ENCODE data around the gene CADM2. TPM values are rescaled to one million over a fixed set of nuclear protein-coding genes. Genes with fewer than 3 reads are reported as not detected.

CADM2 gene
- total RNA-seq, 1 donor from 2014 or later: 4.4 TPM

DNA sequence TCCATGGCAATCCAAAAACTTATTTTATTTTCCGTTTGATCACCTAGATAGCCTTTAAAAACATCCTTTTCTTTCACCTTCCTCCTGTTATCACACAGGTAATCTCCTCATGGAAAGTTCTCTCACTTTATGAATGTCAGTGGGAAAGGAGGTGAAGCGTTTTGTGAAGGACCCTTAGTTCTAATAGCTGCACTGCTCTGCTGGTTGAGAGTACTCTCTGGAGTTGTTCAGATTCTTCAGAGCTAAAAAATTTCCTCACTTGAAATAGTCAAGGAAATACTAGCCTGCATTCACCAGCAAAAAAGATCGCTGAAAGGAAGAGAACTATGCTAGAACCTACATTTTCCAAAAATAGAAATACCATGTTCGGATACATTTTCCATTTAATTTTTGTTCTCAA is 1097.2 kb downstream of the CADM2 start:
- peaks cover 14% of the 10 kb centered on the region for H3K4me1 Mint-ChIP-seq (ENCODE audit: low read depth)
- no peaks in the 10 kb centered on the region for H3K9me3 Mint-ChIP-seq (ENCODE audit: low read depth)
- no peak overlapping the region for H3K4me3 Mint-ChIP-seq (ENCODE audit: low read depth)
- H3K27me3 Mint-ChIP-seq: no peaks in the 10 kb centered on the region
- DNase-seq (ENCODE audit: low spot score, unreplicated experiment): no peak
- H3K36me3 Mint-ChIP-seq (ENCODE audit: insufficient read depth): no peaks in the 10 kb centered on the region
- no peak overlapping the region for H3K27ac Mint-ChIP-seq
- no peak for TF ChIP-seq CTCF (IDR thresholded peaks at IDR 0.05; ENCODE audit: unreplicated experiment)

GRCh38 chr3:86056962-86057361 is 1098.2 kb downstream of the CADM2 start:
- Mint-ChIP-seq H3K4me1 (ENCODE audit: low read depth) (peaks cover 10% of the 10 kb centered on the region), H3K27ac (no peak overlapping the region), H3K9me3 (ENCODE audit: low read depth) (no peaks in the 10 kb centered on the region), H3K27me3 (no peaks in the 10 kb centered on the region), H3K36me3 (ENCODE audit: insufficient read depth) (no peaks in the 10 kb centered on the region), H3K4me3 (ENCODE audit: low read depth) (no peak overlapping the region)
- DNase-seq (ENCODE audit: low spot score, unreplicated experiment): no peak
- TF ChIP-seq CTCF (IDR thresholded peaks at IDR 0.05; ENCODE audit: unreplicated experiment): no peak

DNA sequence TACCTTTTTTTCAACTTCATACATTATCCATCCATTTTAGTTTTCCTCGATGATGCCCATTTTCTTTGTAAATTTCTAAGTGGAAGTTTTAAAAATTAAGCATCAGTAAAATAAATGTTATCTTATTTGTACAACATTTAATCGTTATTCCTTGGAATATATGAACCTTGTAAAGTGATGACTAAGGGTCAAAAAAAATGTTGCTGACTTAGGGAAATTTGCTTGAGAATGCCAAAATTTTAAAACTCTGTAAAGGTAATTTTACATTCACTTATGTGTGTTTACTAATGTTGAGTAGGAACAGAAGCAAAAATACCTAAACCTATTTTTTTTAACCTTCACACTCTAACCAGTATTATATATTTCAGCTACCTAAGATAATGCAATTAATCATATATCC is 1115.0 kb downstream of the CADM2 start:
- TF ChIP-seq CTCF (IDR thresholded peaks at IDR 0.05; ENCODE audit: unreplicated experiment): no peak
- Mint-ChIP-seq H3K27me3 (no peaks in the 10 kb centered on the region), H3K4me1 (ENCODE audit: low read depth) (no peaks in the 10 kb centered on the region), H3K9me3 (ENCODE audit: low read depth) (no peaks in the 10 kb centered on the region), H3K27ac (no peak overlapping the region), H3K4me3 (ENCODE audit: low read depth) (no peak overlapping the region), H3K36me3 (ENCODE audit: insufficient read depth) (no peaks in the 10 kb centered on the region)
- DNase-seq (ENCODE audit: low spot score, unreplicated experiment): no peak

DNA sequence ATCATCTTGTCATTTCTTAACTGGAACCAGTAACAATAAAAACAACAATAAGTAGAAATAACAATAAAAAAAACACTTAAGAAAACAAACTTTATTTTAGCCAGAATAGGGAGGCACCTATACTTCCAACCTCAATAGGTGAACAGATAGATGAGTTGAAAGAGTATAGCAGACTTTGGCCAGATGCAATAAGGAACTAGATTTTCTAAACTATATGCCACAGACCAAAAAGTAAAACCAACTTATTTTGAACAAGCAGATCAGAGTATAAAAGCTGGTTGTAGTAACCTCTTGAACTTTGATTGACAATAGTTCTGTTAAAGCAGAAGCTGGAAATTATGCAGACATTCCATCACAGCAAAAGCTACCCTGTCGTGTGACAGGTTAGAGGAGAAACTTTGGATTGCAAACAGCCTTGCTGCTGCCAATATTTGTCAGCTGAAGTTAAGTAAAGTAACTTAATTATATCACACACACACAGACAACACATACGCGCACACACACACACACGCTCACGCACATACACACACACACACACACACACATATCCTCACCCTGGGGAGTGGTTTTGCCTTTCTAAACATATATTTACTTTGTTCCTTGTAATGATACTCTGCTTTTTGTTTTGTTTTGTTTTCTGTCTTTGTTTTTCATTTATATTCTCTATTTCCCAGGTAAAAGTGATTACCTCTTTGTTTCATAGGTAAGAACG is 1128.5 kb downstream of the CADM2 start:
- Mint-ChIP-seq H3K9me3 (ENCODE audit: low read depth) (peaks cover 12% of the 10 kb centered on the region), H3K27ac (peak overlapping the region; percentile 41), H3K27me3 (no peaks in the 10 kb centered on the region), H3K36me3 (ENCODE audit: insufficient read depth) (peaks cover 2% of the 10 kb centered on the region), H3K4me3 (ENCODE audit: low read depth) (no peak overlapping the region), H3K4me1 (ENCODE audit: low read depth) (peaks cover 6% of the 10 kb centered on the region)
- no peak for TF ChIP-seq CTCF (IDR thresholded peaks at IDR 0.05; ENCODE audit: unreplicated experiment)
- DNase-seq (ENCODE audit: low spot score, unreplicated experiment): no peak

- peaks cover 26% of the 10 kb centered on the region for H3K9me3 Mint-ChIP-seq (ENCODE audit: low read depth)
- TF ChIP-seq CTCF (IDR thresholded peaks at IDR 0.05; ENCODE audit: unreplicated experiment): no peak
- H3K4me3 Mint-ChIP-seq (ENCODE audit: low read depth): no peak overlapping the region
- no peak for DNase-seq (ENCODE audit: low spot score, unreplicated experiment)
- no peaks in the 10 kb centered on the region for H3K27me3 Mint-ChIP-seq
- H3K27ac Mint-ChIP-seq: no peak overlapping the region
- H3K36me3 Mint-ChIP-seq (ENCODE audit: insufficient read depth): no peaks in the 10 kb centered on the region
- H3K4me1 Mint-ChIP-seq (ENCODE audit: low read depth): no peaks in the 10 kb centered on the region
These were observed 1145.4 kb downstream of the CADM2 start for GRCh38 chr3:86104154-86104553.
